HEK293T (cell line): ENCODE data around the gene SORCS3.

Experiments used
- CTCF ChIA-PET: fragments of 350-600 bp; formaldehyde crosslinking; extraction: SDS; loops from one replicate; lab custom pipeline; 2021; ENCODE audit warnings: antibody characterized with exemption, inconsistent platforms; lab: Yijun Ruan, JAX
- POLR2A ChIA-PET: fragments of 350-600 bp; formaldehyde crosslinking; extraction: SDS; loops from one replicate; lab custom pipeline; 2020; ENCODE audit warnings: antibody characterized with exemption, inconsistent platforms; lab: Yijun Ruan, JAX
- DNase-seq: peaks from one replicate; pipeline ENCODE4 v3.0.0; 2012; ENCODE audit warnings: mixed read lengths; ENCODE audit errors: extremely low spot score
- ARNT ChIP-seq: fragments of 450-650 bp; IDR thresholded peaks from 2 replicates; pipeline ENCODE4 v1.6.1; 2017; ENCODE audit warnings: mild to moderate bottlenecking
- BHLHE40 ChIP-seq: fragments of 450-650 bp; IDR thresholded peaks from 2 replicates; pipeline ENCODE4 v1.6.1; 2016; ENCODE audit warnings: mild to moderate bottlenecking, moderate library complexity, borderline replicate concordance
- CTBP1 ChIP-seq: fragments of 450-650 bp; IDR thresholded peaks from 2 replicates; pipeline ENCODE4 v1.6.1; 2016; ENCODE audit warnings: borderline replicate concordance
- ELF4 ChIP-seq: fragments of 450-650 bp; IDR thresholded peaks from 2 replicates; pipeline ENCODE4 v1.6.1; 2017; ENCODE audit warnings: antibody characterized with exemption
- FOXA1 ChIP-seq: fragments of 450-650 bp; IDR thresholded peaks from 2 replicates; pipeline ENCODE4 v1.6.1; 2016; ENCODE audit warnings: mild to moderate bottlenecking
- FOXK2 ChIP-seq: fragments of 450-650 bp; IDR thresholded peaks from 2 replicates; pipeline ENCODE4 v1.6.1; 2016; ENCODE audit warnings: mild to moderate bottlenecking
- FOXM1 ChIP-seq: fragments of 450-650 bp; IDR thresholded peaks from 2 replicates; pipeline ENCODE4 v1.6.1; 2017; ENCODE audit warnings: mild to moderate bottlenecking, borderline replicate concordance
- HDGF ChIP-seq: fragments of 450-650 bp; IDR thresholded peaks from 2 replicates; pipeline ENCODE4 v1.6.1; 2017; ENCODE audit warnings: antibody characterized with exemption, borderline replicate concordance
- L3MBTL2 ChIP-seq: fragments of 450-650 bp; conservative IDR thresholded peaks from 2 replicates; pipeline ENCODE4 v1.6.1; 2016; ENCODE audit warnings: mild to moderate bottlenecking
- LEF1 ChIP-seq: fragments of 450-650 bp; IDR thresholded peaks from 2 replicates; pipeline ENCODE4 v1.6.1; 2017; ENCODE audit warnings: mild to moderate bottlenecking, borderline replicate concordance
- NFRKB ChIP-seq: fragments of 450-650 bp; IDR thresholded peaks from 2 replicates; pipeline ENCODE4 v1.6.1; 2016; ENCODE audit warnings: mild to moderate bottlenecking, moderate library complexity
- SP1 ChIP-seq: fragments of 450-650 bp; IDR thresholded peaks from 2 replicates; pipeline ENCODE4 v1.6.1; 2017
- SUZ12 ChIP-seq: fragments of 450-650 bp; IDR thresholded peaks from 2 replicates; pipeline ENCODE4 v1.6.1; 2016; ENCODE audit warnings: mild to moderate bottlenecking
- TARDBP ChIP-seq: fragments of 450-650 bp; IDR thresholded peaks from 2 replicates; pipeline ENCODE4 v1.6.1; 2016
- ZNF384 ChIP-seq: fragments of 450-650 bp; IDR thresholded peaks from 2 replicates; pipeline ENCODE4 v1.6.1; 2016
- TF ChIP-seq, protein P1 (sequence below): fragments of 450-650 bp; IDR thresholded peaks from 2 replicates; pipeline ENCODE4 v1.6.1; 2016

SORCS3 gene

GRCh38 chr10:105023211-105024111 is 382.4 kb downstream of the SORCS3 start:
- CTCF ChIA-PET, result no interaction called here
- TF ChIP-seq FOXM1 (no peak), ARNT (no peak), LEF1 (no peak), L3MBTL2 (no peak), FOXA1 (no peak), CTBP1 (no peak), HDGF (no peak), TARDBP (no peak), SUZ12 (no peak), SP1 (no peak), ELF4 (no peak), FOXK2 (no peak), ZNF384 (no peak), NFRKB (no peak)
- TF ChIP-seq, protein P1, sequence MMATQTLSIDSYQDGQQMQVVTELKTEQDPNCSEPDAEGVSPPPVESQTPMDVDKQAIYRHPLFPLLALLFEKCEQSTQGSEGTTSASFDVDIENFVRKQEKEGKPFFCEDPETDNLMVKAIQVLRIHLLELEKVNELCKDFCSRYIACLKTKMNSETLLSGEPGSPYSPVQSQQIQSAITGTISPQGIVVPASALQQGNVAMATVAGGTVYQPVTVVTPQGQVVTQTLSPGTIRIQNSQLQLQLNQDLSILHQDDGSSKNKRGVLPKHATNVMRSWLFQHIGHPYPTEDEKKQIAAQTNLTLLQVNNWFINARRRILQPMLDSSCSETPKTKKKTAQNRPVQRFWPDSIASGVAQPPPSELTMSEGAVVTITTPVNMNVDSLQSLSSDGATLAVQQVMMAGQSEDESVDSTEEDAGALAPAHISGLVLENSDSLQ, result no peak
- POLR2A ChIA-PET, result no interaction called here
- no peak for DNase-seq

GRCh38 chr10:105024184-105024583 is 383.1 kb downstream of the SORCS3 start:
- no peak for DNase-seq
- no peak for TF ChIP-seq FOXA1
- no peak for TF ChIP-seq FOXK2
- no peak for TF ChIP-seq ELF4
- TF ChIP-seq BHLHE40, result no peak
- no peak for TF ChIP-seq CTBP1
- no peak for TF ChIP-seq ZNF384
- TF ChIP-seq SP1, result no peak
- no peak for TF ChIP-seq TARDBP
- TF ChIP-seq, protein P1, result no peak
- no peak for TF ChIP-seq FOXM1
- no peak for TF ChIP-seq L3MBTL2
- TF ChIP-seq LEF1, result no peak
- TF ChIP-seq NFRKB, result no peak
- no peak for TF ChIP-seq ARNT
- no peak for TF ChIP-seq HDGF
- no peak for TF ChIP-seq SUZ12
- ChIA-PET POLR2A (no interaction called here), CTCF (no interaction called here)

GRCh38 chr10:105025092-105025491 is 384.0 kb downstream of the SORCS3 start:
- POLR2A ChIA-PET, result no interaction called here
- DNase-seq, result no peak
- CTCF ChIA-PET, result no interaction called here
- no peak for TF ChIP-seq ARNT
- no peak for TF ChIP-seq BHLHE40
- TF ChIP-seq SUZ12, result no peak
- no peak for TF ChIP-seq L3MBTL2
- TF ChIP-seq ELF4, result no peak
- TF ChIP-seq TARDBP, result no peak
- no peak for TF ChIP-seq ZNF384
- TF ChIP-seq LEF1, result no peak
- TF ChIP-seq HDGF, result no peak
- TF ChIP-seq, protein P1, result no peak
- TF ChIP-seq FOXK2, result no peak
- no peak for TF ChIP-seq CTBP1

GRCh38 chr10:105026566-105026965 is 385.5 kb downstream of the SORCS3 start:
- no peak for DNase-seq
- ChIA-PET CTCF (no interaction called here), POLR2A (no interaction called here)
- TF ChIP-seq, protein P1, result no peak
- TF ChIP-seq NFRKB, result no peak
- TF ChIP-seq L3MBTL2, result no peak
- no peak for TF ChIP-seq ELF4

GRCh38 chr10:105029286-105029685 is 388.2 kb downstream of the SORCS3 start:
- CTCF ChIA-PET, result no interaction called here
- TF ChIP-seq, protein P1, result no peak
- no peak for TF ChIP-seq TARDBP
- no peak for TF ChIP-seq LEF1
- DNase-seq, result no peak
- POLR2A ChIA-PET, result no interaction called here

- no peak for DNase-seq
- POLR2A ChIA-PET, result no interaction called here
- CTCF ChIA-PET, result no interaction called here
- TF ChIP-seq FOXA1 (no peak), ELF4 (no peak), CTBP1 (no peak), HDGF (no peak), NFRKB (no peak), ZNF384 (no peak), SUZ12 (no peak), BHLHE40 (no peak), FOXK2 (no peak), L3MBTL2 (no peak), SP1 (no peak), ARNT (no peak), FOXM1 (no peak)
- TF ChIP-seq, protein P1, result no peak
These were observed 395.9 kb downstream of the SORCS3 start for GRCh38 chr10:105037022-105037421.
